DND-41 (cell line): Measurements from ENCODE around the gene RNF144A.

Experiments used
- ATAC-seq: fragments of 200-7000 bp; cut with Tn5 transposase; 3 replicates; pipeline ENCODE4 v1.9.1; 2021; ENCODE audit warnings: low read depth; ENCODE audit not compliant: insufficient read depth
- DNase-seq: peaks from one replicate; pipeline ENCODE4 v3.0.0-alpha.2; 2020
- H2AFZ ChIP-seq: 2 replicates; pipeline ENCODE4 v1.6.0; 2012; ENCODE audit warnings: low read depth, low read length
- H3K27ac ChIP-seq: 2 replicates; pipeline ENCODE4 v1.5.1; 2012; ENCODE audit warnings: low read length, inconsistent platforms
- H3K27me3 ChIP-seq: fragments of 200-600 bp; sonication (generic); 2 replicates; pipeline ENCODE4 v1.6.0; 2012; ENCODE audit warnings: low read length, mild to moderate bottlenecking, inconsistent platforms; ENCODE audit not compliant: insufficient read depth, poor library complexity
- H3K36me3 ChIP-seq: 2 replicates; pipeline ENCODE4 v1.5.1; 2012; ENCODE audit warnings: low read length, inconsistent platforms; ENCODE audit not compliant: insufficient read depth
- H3K4me1 ChIP-seq: 2 replicates; pipeline ENCODE4 v1.5.1; 2012; ENCODE audit warnings: mild to moderate bottlenecking, low read length; ENCODE audit not compliant: insufficient read depth
- H3K4me2 ChIP-seq: 2 replicates; pipeline ENCODE4 v1.6.0; 2012; ENCODE audit warnings: mild to moderate bottlenecking, moderate library complexity, low read length, inconsistent platforms; ENCODE audit not compliant: insufficient read depth
- H3K4me3 ChIP-seq, 2 experiments: fragments of 200-600 bp in 1 of 2; shearing (Covaris generic) in 1 of 2; 2 replicates each; pipeline ENCODE4 v1.5.1; 2012 to 2016; ENCODE audit warnings: inconsistent platforms in 2 of 2, low read length in 2 of 2, mild to moderate bottlenecking in 2 of 2, low read depth in 1 of 2, moderate library complexity in 1 of 2
- H3K79me2 ChIP-seq: 2 replicates; pipeline ENCODE4 v1.6.0; 2012; ENCODE audit warnings: low read length, inconsistent platforms; ENCODE audit not compliant: insufficient read depth
- H3K9ac ChIP-seq: 2 replicates; pipeline ENCODE4 v1.6.0; 2012; ENCODE audit warnings: low read depth, mild to moderate bottlenecking, inconsistent platforms, low read length, moderate library complexity
- H3K9me3 ChIP-seq: 2 replicates; pipeline ENCODE4 v1.5.1; 2012; ENCODE audit warnings: low read length, moderate library complexity, mild to moderate bottlenecking, inconsistent platforms; ENCODE audit not compliant: insufficient read depth, severe bottlenecking
- H4K20me1 ChIP-seq: 2 replicates; pipeline ENCODE4 v1.6.0; 2012; ENCODE audit warnings: low read length; ENCODE audit not compliant: insufficient read depth
- EZH2 ChIP-seq: IDR thresholded peaks from 3 replicates; pipeline ENCODE4 v1.6.1; 2012; ENCODE audit warnings: borderline replicate concordance, low read depth, mild to moderate bottlenecking, moderate library complexity, low read length, inconsistent platforms; ENCODE audit not compliant: severe bottlenecking
- TF ChIP-seq, protein P1 (sequence below): IDR thresholded peaks from 2 replicates; pipeline ENCODE4 v1.5.1; 2012; ENCODE audit warnings: borderline replicate concordance, low read length, moderate library complexity, mild to moderate bottlenecking; ENCODE audit not compliant: poor library complexity, severe bottlenecking; ENCODE audit errors: extremely low read depth

The RNF144A gene

DNA sequence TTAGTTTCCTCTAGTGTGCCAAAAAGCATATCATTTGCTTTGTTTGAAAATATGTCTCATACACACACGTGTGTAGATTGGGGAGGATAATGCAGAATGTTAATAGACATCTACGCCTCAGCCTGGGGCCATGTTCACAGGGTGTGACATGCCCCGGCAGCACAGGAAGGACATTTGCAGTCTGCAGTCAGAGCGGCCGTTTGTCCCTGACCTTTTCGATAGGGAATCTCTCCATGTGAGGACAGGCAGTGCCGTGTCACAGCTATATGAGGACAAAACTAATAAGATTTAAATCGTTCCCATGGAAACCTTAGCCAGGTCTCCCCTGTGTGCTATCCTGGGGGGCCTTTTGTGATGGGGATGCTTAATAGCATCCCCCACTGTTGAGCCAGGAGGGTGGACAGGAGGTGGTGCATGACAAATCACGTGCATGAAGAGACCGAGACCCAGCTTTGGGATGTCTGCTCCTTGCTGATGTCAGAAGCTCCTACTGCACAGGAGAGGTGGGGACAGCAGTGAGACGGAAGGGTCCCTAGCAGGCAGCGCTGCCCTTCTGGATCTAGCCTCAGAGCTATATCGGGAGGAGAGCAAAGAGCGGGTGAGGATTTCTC, 100.6 kb downstream of the RNF144A start:
- no peak overlapping the region for H3K4me2 ChIP-seq
- DNase-seq = no peak
- no peaks in the 10 kb centered on the region for H3K9me3 ChIP-seq
- TF ChIP-seq, protein P1, sequence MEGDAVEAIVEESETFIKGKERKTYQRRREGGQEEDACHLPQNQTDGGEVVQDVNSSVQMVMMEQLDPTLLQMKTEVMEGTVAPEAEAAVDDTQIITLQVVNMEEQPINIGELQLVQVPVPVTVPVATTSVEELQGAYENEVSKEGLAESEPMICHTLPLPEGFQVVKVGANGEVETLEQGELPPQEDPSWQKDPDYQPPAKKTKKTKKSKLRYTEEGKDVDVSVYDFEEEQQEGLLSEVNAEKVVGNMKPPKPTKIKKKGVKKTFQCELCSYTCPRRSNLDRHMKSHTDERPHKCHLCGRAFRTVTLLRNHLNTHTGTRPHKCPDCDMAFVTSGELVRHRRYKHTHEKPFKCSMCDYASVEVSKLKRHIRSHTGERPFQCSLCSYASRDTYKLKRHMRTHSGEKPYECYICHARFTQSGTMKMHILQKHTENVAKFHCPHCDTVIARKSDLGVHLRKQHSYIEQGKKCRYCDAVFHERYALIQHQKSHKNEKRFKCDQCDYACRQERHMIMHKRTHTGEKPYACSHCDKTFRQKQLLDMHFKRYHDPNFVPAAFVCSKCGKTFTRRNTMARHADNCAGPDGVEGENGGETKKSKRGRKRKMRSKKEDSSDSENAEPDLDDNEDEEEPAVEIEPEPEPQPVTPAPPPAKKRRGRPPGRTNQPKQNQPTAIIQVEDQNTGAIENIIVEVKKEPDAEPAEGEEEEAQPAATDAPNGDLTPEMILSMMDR = no peak
- TF ChIP-seq EZH2 = no peak
- peaks cover 85% of the 10 kb centered on the region for H3K36me3 ChIP-seq
- no peaks in the 10 kb centered on the region for H3K27me3 ChIP-seq
- peaks cover 21% of the 10 kb centered on the region for H3K79me2 ChIP-seq
- no peak overlapping the region for H3K9ac ChIP-seq
- H4K20me1 ChIP-seq = peaks cover 25% of the 10 kb centered on the region
- no peak overlapping the region for H3K4me3 ChIP-seq
- H2AFZ ChIP-seq = no peak overlapping the region
- no peak for ATAC-seq
- no peak overlapping the region for H3K27ac ChIP-seq
- no peaks in the 10 kb centered on the region for H3K4me1 ChIP-seq

DNA sequence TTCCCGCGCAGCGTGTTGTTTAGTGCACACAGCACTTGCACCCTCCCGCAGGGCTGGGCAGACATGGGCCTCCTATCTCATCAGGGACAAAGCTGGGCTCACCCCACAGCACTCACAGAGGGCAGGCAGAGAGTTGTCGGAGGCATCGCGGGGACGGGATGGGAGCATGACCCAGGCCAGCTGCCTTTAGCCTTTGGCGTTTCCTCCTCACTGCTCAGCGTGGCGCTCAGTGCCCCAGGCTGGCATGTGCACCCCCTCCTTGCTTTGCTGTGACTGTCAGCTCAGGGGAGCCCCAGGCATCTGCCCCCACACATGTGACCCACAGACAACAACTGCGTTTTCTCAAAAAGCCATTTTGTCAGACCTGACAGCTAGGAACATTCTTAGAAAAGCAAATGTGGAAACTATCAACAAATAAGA, 101.1 kb downstream of the RNF144A start:
- no peak for ATAC-seq
- Histone ChIP-seq H4K20me1 (peaks cover 25% of the 10 kb centered on the region), H3K9me3 (no peaks in the 10 kb centered on the region), H3K4me2 (no peak overlapping the region), H2AFZ (no peak overlapping the region), H3K4me1 (no peaks in the 10 kb centered on the region), H3K27me3 (no peaks in the 10 kb centered on the region), H3K4me3 (no peak overlapping the region), H3K36me3 (peaks cover 91% of the 10 kb centered on the region), H3K9ac (no peak overlapping the region), H3K79me2 (peaks cover 21% of the 10 kb centered on the region), H3K27ac (no peak overlapping the region)
- DNase-seq = no peak
- TF ChIP-seq, protein P1 = no peak
- no peak for TF ChIP-seq EZH2

DNA sequence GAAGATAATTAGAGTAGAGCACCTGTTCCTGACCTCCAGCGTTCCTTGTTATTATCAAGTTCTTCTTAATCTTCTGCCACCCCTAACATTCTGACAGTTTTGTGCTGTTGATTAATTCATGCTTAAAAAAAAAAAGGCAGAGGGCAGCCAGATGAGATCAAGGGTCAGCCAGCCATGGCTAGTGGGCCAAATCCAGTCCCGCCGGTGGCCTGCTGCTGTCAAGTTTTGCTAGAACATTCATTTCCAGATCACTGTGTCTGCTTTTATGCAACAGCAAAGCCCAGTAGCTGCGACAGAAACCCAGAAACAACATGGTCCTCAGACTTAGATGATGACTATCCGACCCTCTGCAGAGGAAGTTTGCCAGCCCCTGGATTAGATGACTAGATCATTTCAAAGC, 101.6 kb downstream of the RNF144A start:
- ATAC-seq = no peak
- Histone ChIP-seq H3K9ac (no peak overlapping the region), H3K9me3 (no peaks in the 10 kb centered on the region), H2AFZ (no peak overlapping the region), H3K4me2 (no peak overlapping the region), H3K36me3 (peaks cover 93% of the 10 kb centered on the region), H4K20me1 (peaks cover 24% of the 10 kb centered on the region), H3K4me1 (no peaks in the 10 kb centered on the region), H3K27ac (0 out of 2 replicates have a peak overlapping the region, but pooled peaks have one; percentile 22), H3K27me3 (no peaks in the 10 kb centered on the region), H3K4me3 (no peak overlapping the region), H3K79me2 (peaks cover 17% of the 10 kb centered on the region)
- DNase-seq = no peak
- TF ChIP-seq EZH2 = no peak
- TF ChIP-seq, protein P1 = no peak
